GM21526 (cell line): ENCODE measurements around the gene ZBTB48.
A peak's percentile ranks its signal among the peaks of the same experiment; 100 is the strongest.

Source experiments
- ATAC-seq: cut with Tn5 transposase; IDR thresholded peaks from one replicate; pipeline ENCODE4 v1.9.1; 2021; ENCODE audit warnings: moderate library complexity; ENCODE audit not compliant: unreplicated experiment, low FRiP score

The ZBTB48 gene

GRCh38 chr1:6603915-6604558 is 24.2 kb downstream of the ZBTB48 start:
- no peak for ATAC-seq

- ATAC-seq, result peak; percentile 25
Observed at GRCh38 chr1:6612641-6613360, 33.0 kb downstream of the ZBTB48 start.

- peak; percentile 84 for ATAC-seq
Observed at GRCh38 chr1:6613361-6614018, 33.7 kb downstream of the ZBTB48 start, which contains the start of gene PHF13. Gene PHF13, plus strand, starts transcription at chr1:6613731. Its CDS starts 336 bp downstream, at chr1:6614067.

DNA sequence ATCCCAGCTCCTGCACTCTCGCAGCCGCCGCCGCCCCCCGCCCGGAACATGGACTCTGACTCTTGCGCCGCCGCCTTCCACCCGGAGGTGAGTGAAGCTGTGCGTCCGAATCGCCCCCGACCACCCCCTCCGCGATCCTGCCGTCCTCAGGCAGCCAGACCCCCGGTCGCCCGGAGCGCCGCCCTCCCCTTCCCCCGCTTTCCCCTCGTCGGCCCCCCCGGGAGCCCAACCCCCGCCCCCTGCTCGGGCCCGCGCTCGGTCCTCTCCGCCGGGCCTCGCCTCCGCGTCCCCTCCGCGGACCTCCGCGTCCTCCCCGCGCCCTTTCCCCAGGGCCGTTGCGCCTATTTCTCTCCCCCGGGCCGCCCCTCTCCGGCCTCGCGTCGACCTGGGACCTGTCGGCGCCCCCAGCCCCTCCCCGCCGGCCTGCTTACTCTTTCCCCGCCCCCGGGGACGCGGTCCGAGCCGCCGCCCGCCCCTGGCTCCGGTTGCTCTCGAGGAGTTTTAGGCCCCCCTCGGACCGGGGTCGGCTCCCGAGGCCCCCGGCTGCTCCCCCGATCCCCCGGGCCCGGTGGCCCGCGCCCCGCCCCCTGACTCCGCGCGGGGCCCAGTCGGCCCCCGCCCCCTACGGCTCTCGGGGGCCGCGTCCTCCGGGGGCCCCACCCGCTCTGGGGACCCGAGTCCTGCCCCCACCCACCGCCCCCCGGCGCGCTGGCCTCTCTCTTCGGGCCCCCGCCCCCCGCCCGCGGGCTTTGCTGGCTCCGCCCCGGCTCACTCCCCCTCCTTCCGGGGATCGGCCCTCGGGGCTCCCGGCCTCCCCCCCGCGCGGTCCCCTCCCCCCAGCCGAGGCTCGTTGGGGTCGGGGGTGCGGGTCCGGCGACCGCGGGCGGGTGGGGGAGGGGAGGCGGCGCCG is 34.5 kb downstream of the ZBTB48 start:
- ATAC-seq, result no peak

GRCh38 chr1:6614929-6615785 is 35.4 kb downstream of the ZBTB48 start:
- ATAC-seq, result no peak

DNA sequence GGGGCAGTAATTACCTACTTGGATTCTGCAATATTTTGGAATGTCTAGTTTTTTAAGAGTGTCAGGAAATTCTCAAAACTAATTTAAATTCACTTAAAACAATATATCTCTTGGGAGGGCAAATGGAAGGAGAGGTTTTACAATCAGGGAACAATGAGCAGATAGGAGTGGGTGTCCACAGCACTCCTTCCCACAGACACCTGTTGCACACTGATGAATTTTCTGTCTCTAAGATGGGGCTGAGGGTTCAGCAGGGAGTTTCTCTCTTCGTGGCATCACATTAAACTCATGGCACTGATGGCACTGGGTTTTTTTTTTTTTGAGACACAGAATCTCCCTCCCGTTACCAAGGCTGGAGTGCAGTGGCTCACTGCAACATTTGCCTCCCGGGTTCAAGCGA is 39.3 kb downstream of the ZBTB48 start:
- no peak for ATAC-seq

DNA sequence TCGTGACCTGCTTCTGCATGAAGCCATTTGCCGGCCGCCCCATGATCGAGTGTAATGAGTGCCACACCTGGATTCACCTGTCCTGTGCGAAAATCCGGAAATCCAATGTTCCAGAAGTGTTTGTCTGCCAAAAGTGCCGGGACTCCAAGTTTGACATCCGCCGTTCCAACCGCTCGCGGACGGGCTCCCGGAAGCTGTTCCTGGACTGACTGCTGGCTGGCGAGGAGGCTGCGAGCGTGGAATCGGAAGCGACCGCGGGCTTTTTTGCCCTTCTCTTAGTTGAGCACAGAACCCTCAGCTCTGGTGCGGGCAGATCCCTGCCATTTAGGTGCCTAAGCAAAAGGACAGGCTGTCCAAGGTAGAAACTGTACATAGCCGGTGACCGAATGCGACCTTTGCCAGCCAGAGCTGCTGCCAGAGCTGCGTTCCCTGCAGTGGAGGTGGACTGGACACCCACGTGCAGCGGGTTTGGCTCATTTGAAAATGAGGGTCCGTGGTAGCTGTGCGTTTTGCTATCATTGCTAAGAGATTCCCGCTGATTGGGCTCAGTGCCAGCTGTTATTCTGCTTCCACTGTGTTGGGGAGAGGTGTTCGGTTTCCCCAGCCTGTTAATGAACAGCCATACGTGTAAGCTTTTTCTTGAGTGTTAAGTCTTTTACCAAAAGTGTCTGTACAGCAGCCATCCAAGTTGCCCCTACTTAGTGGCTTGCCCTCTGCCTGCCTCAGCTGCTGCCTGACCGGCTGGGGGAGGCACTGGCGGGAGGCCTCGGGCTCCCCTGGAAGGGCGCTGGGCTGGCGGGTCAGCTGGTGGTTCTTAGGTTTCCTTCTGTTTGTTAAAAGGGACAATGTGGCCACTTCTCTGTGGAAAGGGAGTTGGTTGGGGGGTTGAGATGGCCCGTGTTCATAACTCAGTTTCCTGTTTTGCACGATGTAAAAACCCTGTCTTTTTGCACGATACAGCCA is 41.9 kb downstream of the ZBTB48 start:
- ATAC-seq, result no peak

- ATAC-seq, result no peak
Observed at GRCh38 chr1:6622396-6623152, 42.8 kb downstream of the ZBTB48 start.

DNA sequence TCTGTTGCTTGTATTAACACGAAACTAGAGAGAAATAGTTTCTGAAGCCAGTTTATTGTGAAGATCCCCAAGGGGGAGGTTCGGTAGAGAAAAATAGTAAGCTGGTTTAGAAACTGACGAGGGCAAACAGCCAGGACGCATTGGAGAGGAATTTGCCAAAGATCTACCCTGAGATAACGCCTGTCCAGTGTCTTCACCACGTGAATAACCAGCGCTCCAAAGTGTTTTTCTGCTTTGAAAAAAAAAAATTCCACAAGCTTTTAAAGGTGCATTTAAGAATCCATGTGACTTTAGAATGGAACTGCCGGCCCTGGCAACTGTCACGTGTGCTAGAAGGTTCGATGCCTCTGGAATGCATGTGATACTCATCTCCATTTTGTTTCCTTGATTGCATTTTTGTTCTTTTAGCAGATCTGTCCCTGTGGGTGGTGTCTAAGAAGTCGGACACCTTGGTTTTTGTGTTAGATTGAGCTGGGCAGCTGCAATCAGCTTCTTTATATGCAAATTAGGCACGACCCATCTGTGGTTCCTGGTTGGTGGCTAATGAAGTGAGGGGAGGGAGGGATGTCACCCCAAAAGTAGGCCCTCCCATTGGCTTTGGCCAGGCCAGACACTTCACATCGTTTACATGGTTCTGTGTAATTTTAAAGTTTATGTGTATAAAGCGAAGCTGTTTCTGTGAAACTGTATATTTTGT is 43.6 kb downstream of the ZBTB48 start:
- no peak for ATAC-seq

DNA sequence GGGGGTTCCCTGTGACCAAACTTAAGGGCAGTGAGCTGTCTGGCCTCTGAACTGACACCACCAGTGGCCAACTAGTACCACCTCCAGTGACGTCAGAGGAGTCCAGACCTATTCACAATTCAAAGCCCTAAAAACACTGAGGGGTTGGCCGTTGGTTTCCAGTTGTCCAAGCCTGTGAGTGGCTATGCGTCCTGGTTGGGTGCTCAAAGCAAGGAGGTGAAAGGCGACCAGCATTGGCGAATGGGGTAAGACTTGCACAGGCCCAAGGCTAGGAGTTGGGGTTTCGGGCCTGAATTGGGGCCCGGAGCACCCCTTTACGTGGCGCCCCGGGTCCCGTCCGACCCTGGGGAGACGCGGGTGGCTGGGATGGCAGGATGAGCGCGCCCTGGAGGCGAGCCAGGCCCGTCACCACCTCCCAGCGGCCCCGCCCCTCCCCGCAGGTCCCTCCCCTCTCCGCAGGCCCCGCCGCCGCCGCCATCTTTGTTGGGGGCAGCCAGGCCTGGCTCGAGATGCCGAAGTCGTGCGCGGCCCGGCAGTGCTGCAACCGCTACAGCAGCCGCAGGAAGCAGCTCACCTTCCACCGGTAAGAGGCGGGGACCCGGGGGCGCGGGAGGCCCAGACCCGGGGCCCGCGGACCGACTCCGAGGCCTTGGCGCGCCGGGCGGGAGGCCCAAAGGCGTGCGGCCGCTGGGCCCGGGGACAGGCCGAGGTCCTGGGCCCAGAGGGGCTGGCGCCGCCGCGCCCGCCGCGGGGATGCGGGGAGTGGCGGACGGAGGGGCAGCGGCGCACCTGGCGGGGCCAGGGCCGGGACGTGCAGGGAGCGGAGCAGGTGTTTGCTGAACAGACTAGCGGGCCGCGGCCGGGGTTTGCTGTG is 45.2 kb downstream of the ZBTB48 start, which contains the start of gene THAP3:
Gene THAP3 (plus strand): TSS at position 159 of the 874 bp plus-strand sequence. CDS start 351 bp downstream, at position 510.
- ATAC-seq, result peak; percentile 63

- ATAC-seq, result no peak
Observed at GRCh38 chr1:6625584-6626149, 45.9 kb downstream of the ZBTB48 start.

DNA sequence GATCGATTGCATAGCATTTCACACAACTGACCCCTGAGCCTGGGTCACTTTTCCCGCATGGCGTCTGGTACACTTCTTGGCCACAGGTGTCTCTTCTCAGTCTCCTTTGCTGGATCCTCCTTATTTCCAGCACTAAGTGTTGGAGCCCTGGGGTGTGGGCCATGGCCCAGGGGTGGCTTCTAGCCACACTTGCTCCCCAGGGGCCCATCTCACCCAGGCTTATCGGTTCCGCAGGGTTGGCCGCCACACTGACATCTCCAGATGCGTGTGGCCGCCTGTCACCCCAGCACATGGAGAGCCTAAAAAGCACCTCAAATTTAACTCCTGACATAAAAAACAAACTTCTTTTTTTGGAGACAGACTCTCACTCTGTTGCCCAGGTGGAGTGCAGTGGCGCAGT is 47.2 kb downstream of the ZBTB48 start:
- ATAC-seq, result no peak

DNA sequence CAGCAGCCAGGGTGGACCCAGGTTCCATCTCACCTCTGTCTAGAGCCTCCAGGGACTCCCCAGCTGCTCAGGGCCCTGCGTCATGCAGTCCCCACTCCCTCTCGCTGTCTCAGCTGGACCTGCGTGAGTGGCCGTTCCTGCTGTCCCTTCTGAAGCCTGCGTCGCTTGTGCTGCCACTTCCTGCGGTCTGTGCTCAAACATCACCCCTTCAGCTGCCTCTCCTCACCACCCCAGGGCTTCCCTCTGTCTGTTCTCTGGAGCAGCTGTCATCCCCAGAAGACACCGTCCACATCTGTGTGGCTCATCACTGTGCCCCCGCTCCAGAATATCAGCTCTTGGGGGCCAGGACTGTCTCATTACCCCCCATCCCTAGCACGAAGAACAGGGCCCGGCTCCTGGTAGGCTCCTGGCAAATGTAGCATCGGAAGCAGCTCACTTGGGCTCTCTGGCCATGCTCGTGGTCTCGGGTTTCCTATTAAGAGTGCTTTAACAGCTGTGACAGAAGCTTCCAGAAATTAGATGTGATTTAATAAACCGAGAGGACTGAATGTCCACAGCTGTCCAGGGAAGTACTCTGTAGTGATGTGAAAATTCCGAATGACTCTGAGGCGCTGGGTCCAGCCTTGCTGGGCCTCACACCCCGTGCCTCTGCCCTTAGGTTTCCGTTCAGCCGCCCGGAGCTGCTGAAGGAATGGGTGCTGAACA is 48.2 kb downstream of the ZBTB48 start:
- ATAC-seq, result no peak

GRCh38 chr1:6628971-6629479 is 49.2 kb downstream of the ZBTB48 start:
- ATAC-seq, result no peak

DNA sequence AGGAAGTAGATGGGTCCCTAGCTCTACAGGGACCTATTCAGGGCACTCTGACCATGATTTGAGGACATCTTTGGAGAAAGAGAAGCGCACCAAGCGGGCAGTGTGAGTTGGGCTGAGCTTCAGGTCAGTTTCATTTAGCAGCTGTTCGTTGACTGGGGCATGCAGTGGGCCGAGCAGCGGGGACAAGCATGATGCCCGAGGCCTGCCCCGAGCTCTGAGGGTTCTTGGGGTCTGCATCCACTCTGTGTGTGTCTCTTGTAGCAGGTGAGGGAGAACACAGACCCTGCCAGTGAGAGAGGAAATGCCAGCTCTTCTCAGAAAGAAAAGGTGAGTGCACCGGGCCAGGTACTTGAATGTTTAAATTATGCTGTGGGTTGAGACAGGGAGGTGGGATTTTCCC is 50.2 kb downstream of the ZBTB48 start:
- ATAC-seq, result no peak
